COLO829 (cell line): Measurements from ENCODE around the gene ALOXE3.

ENCODE experiments used
- DNase-seq: peaks from one replicate; pipeline ENCODE4 v3.0.0; 2012; ENCODE audit warnings: low spot score

ALOXE3 gene

DNA sequence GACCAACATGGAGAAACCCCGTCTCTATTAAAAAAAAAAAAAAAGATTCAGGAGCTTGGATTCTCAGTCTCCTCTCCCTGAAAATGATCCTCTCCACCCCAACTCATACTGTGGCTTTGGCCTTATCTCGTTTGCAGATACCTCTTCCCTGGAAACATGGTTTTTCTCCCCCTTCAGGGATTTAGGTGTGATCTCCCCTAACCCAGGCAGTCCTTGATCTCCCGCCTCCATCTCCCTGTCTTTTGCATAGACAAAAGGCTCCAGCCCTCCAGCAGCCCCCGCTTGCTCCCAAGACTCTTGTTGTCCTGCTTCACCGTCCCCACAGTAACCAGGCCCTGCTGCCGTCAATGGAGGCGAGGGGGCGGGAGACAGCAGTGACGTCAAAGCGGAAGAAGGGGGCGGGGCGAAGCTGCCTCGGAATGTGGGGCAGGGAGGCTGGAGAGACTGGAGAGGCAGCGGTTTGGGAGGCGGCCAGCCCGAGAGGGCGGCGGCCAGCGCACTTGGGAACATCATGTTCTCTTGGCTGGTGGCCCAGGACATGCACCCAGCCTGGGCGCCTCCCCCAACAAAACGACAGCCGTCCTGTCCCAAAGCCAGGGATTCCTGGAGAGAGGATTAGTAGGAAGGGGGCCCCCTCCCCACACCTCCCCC lies 35.8 kb upstream of the ALOXE3 start:
- DNase-seq: peak; percentile 92

DNA sequence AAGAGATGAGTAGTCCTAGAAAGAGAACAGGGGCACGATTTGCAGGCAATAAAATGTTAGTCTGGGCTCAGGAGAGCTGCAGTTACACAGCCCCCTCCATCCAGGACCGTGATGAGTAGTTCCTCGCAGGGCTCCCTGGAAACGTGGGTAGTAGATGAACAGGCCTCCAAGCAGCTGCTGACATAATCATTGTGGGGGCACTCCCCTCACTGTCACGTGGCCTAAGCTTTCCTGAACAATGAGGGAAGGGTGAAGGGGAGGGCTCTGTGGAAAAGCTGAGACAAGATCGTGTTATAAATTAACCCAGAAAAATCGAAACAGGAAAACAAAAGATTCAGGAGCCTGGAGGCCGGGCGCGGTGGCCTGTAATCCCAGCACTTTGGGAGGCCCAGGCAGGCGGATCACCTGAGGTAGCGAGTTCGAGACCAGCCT lies 35.2 kb upstream of the ALOXE3 start:
- no peak for DNase-seq

DNA sequence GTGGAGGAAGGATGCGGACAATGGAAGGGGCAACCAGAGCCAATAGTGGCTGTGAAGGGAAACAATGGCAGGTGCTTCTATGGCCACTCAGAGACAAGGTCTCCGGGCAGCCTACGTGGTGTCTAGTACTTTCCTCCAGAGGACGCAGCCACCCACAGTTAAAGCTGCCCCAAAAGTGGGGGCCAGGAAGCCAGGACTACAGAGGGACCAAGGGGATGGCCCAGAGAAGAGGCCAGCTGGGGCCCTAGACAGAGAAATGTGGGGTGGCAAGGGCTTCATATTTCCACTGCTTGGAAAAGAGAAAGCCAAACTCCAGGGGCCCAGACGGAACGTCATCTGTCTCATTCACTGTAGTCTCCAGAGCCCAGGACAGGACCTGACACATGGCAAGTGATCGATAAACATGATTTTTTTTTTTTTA lies 34.7 kb upstream of the ALOXE3 start:
- DNase-seq: no peak

DNA sequence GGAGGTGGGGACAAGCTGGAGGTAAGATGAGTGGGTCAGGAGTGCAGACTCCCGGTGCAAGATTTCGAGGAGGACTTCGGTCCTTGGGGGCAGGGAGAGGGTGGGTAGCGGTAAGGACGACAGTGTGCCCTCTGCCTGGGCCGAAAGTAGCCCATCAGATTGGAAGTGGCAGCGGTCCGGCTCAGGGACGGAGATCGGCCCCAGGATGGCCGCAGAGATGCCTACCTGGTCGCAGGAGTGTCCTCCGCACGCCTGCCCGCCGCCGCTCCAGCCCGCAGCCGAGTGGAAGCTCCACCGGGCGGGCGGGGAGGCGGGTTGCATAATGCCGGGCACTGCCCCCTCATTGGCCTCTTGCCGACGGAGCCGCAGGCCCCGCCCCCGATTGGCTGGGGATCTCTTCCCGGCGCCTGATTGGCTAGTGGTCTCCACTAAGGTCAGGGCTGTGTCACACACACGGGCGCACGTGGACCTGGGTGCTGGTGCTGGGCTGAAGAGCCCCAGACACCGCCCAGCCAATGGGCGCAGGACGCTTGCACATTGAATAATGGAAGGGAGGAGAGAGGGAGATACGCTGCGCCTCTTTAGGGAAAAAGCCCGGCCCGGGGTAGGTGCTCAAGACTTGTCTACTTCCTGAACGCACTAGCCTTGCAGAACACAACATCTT lies 33.9 kb upstream of the ALOXE3 start, which contains the start of gene PER1:
Gene PER1, minus strand, starts transcription at position 293 of the 664 bp plus-strand sequence. CDS start 1,698 bp downstream, outside the sequence.
- peak; percentile 89 for DNase-seq

DNA sequence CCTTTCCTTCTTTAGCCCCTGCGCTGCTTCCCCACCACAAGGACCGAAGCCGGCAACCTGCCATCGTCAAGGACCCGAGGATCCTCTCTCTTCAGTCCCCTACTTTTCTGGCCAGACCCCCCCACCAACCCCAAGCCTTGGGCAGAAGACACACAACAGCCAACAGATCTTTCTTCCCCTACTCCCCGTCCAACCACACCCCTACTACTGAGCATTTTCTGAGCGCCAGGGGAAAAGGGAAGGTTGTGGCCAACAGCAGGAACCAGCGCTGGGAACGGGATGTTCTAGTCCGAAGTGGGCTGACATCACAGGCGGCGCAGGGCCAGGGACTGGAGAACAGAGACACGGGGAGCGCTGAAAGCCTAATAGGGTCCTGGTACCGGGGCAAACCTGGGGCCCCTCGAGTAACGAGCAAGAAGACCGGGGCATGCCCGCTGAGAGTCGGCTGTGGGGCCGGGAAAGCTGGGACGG lies 33.4 kb upstream of the ALOXE3 start:
- DNase-seq: no peak

DNA sequence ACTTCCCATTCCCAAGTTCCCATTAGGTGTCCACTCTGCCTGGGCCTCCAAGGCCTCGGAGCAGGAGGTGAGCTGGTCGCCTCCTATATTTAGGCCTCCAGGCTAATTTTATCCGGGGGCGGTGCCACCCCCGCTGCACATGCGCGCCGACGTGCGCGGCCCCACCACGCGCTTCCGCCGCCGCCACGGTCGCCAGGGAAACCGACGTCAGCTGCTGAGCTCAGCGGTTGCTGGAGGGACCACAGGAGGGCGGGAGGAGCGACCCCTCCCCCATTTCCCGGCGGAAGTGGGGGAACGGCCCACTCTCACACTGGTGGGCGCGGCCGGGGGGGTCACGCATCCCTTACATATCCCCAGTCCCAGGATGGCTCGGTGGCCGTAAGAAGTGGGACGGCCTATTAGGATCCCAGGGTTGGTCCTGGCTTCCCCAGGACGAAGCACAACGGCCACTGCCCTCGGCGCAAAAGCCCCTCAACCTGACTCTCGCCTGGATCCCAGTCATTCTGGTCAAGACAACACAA lies 32.9 kb upstream of the ALOXE3 start:
- peak; percentile 52 for DNase-seq

DNA sequence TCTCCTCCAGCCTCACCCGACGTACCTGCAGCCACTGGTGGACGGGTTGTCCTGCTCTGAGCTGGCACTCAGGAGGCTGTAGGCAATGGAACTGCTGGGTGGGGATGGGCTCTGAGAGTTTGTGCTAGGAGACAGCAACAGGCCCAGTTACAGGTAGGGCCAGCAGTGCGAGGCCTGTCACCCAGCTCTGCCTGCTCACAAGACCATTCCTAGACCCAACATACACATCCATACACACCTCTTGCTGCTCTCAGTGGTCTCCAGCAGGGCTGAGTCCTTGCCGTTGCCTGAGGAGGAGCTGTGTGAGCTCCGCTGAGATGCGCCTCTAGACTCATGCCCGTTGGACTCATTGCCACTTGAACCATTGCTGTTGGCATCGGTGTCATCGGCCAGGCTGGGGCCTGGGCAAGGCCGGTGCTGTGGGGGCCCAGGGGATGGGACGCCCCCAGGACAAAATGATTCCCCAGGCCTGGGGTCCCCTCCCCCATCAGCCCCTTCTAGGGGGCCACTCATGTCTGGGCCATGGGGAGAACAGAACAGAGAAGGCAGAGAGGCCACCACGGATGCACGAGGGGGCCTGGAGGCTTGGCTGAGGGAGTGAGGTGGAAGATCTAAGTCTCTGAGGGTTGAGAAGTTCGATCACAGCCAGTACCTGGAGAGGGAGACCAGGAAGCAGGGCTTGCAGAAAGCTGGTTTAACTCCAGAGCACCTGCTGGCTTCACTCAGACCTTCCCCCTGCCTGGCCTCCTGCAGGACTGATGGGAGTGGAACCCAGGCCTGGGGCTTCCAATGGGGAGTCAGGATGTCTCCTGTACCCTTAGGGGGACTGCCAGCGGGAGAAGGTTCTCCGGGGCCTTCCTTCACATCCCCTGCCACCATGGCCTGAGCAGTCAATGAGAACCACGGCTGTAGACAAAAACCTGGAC lies 32.1 kb upstream of the ALOXE3 start:
- no peak for DNase-seq

DNA sequence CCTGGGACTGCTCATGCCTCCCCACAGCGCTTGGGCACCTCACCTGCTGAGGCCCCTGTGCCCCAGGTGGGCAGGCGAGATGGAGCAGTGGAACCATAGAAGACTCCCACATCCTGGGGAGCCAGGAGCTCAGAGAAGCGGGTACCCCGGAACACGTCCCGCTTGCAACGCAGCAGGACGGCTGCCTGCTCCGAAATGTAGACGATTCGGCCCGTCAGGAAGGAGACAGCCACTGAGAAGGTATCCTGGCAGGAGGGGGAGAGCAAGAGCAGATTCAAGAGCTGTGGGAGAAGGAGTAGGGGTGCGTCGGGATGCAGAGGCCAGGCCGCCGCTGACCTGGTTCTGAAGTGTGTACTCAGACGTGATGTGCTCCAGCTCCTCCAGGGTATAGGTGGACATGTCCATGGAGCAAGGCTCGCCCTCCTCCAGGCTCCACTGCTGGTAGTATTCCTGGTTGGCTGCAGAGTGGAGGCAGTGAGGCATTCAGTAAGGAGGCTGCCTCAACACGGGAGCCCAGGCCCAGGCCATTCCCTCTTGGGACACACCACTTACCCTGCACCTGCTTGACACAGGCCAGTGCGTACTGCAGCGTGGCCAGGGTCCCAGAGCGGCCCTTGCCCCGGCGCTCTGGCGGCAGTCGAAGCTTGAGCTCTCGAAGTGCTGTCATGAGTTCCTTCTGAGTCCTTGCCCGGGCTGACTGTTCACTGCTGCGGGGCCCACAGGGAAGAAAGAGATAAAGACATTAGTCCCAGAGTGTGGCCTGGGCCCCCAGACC lies 31.3 kb upstream of the ALOXE3 start:
- DNase-seq: no peak

DNA sequence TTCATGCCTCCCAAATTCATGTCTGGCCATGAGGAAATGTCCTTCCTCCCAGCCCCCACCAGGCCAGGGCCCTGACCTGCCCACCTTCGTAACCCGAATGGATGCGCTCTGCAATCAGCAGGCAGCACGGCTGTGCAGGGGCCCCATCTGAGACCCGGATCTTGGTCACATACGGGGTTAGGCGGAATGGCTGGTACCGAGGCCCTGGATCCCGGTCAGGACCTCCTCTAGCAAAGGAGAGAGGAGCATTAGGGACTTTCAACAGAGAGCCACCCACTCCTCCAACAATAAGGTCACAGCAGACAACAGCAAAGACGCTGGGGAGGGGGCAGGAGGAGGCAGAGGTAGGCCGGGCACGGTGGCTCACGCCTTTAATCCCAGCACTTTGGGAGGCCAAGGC lies 30.2 kb upstream of the ALOXE3 start:
- DNase-seq: no peak

DNA sequence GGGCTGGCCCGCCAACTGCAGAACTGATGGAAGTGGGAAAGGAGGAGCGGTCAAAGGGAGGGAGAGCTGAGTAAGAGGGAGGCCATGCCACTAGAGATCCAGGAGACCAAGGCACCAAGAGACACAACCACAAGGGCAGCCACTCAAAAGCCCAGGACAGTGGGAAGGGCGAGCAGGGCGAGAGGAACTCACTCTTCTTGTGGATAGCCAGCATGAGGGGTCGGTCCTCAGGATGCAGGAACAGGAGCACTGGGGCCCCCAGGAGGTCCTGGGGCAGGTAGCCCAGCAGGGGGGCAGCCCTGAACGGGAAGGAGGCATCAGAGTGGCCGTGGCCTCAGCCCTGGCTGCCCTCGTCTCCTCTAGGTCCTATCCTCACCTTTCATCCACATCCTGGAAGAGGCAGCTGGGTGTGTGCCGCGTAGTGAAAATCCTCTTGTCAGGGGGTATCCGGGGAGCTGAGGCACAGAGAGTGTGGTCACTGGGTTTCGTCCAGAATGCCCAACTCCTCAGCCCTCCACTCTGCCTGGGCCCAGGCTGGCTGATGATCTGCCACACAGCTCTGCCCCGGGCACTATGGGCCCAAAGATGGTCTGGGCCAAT lies 29.6 kb upstream of the ALOXE3 start:
- DNase-seq: no peak

DNA sequence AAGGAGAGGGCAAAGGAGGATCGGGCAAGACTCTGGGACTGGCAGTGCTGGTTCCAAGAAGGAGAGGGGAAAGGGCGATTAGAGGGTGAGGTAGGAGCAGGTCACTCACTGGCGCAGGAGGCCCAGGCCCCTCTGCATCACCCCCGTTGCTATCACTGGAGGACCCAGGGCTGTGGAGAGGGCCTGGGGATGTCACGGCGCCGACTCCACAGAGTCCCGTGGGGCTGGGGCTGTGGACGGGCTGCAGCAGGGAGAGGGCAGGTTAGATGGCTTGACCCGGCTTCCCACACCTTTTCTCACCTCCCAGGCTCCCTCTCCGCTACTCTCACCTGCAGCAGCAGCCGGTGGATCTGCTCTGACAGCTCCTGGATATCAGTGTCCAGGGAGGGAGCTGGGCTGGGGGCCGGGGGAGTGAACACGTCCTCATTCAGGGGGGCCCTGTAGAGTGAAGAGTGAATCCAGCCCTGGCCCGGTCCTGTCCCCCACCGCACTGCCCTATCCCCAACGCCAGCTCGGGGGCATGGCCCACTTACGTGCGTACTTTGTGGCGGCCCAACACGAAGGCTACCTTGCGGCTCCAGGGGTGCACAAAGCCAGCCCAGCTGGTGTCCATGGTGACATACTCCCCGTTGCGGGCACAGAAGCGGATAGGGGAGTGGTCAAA lies 29.0 kb upstream of the ALOXE3 start:
- DNase-seq: no peak

DNA sequence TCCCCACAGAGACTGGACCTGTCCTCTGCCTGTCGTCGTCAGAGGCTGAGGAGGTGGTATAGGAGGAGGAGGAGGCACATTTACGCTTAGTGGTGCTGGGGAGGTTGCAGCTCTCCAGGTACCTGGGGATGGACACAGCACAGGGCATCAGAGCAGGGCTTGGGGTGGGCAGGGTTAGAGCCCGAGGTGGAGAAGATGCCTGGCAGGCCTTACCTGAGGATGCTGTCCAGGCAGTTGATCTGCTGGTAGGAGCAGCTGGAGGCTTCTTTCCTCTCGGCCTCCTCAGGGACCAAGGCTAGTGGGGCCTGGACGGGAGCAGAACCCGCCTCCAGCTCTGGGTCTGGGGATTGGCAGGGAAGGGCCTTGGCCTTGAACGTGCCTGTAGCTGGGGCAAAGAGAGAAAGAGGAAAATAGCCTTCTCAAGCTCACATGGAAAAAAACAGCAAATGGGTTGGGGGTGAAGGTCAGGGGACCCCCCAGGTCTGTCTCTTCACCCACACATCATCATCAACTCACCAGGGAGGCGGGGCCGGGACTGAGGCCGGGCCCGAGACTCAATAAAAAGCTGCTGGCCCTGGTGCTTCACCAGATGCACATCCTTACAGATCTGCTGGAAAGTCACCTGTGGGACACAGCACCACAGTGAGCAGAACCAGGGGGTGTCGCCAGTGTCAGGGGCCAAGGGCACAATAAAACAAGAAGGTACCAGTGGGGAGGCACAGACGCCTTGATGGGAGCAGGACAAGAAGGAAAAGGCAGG lies 28.2 kb upstream of the ALOXE3 start:
- no peak for DNase-seq

DNA sequence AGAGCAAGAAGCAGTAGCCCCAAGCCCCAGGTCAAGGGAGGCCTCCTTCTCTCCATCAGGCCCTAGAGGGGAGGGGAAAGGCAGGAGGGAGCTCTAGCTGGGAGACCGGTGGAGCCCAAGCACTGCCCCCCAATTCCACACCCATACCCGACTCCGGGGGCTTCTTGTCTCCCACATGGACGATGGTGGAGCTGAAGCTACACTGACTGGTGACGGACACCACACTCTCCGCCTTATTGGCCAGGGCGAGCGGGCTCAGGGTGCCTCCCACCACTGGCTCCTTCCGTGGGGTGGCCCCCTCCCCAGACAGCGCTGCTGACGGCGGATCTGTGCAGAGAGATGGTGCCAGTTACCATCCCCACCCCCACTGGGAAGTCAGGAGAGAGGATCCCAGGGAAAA lies 27.5 kb upstream of the ALOXE3 start:
- no peak for DNase-seq

DNA sequence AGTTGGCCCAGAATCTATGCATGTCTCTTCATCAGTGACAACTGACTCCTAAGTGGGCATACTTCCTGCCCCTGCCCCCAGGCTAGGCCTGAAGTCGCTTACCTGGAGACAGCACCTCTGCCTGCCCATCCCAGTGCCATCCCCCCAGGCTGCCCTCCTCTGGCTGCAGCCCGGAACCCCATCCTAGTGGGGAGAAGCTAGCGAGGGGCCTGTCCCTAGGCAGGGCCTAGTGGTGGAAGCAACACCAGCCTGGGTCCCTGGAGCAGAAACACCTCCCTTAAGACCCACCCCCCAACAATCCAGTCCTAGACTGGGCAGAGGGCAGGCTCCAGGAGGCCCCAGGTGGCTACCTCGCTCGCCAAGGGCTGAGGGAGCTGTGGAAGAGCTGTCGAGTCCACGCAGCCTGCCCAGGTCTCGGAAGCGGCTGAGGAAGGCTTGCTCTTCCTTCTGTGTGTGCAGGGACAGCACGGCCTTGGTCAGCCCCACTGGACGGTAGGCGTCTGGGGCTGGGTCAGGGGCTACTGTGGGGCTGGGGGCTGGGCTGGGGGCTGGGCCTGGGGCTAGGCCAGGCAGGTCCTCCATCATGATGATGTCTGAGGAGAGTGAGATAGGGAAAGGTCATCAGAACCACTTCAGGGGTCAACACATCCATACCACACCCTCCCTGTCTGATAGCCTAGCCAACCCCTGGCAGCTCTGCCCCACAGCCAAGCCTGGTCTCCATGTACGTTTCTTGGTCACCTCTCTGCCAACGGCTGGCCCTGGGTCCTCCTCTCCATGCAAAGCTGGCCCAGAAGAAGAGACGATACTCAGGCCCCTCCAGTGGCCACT lies 26.3 kb upstream of the ALOXE3 start:
- DNase-seq: no peak

DNA sequence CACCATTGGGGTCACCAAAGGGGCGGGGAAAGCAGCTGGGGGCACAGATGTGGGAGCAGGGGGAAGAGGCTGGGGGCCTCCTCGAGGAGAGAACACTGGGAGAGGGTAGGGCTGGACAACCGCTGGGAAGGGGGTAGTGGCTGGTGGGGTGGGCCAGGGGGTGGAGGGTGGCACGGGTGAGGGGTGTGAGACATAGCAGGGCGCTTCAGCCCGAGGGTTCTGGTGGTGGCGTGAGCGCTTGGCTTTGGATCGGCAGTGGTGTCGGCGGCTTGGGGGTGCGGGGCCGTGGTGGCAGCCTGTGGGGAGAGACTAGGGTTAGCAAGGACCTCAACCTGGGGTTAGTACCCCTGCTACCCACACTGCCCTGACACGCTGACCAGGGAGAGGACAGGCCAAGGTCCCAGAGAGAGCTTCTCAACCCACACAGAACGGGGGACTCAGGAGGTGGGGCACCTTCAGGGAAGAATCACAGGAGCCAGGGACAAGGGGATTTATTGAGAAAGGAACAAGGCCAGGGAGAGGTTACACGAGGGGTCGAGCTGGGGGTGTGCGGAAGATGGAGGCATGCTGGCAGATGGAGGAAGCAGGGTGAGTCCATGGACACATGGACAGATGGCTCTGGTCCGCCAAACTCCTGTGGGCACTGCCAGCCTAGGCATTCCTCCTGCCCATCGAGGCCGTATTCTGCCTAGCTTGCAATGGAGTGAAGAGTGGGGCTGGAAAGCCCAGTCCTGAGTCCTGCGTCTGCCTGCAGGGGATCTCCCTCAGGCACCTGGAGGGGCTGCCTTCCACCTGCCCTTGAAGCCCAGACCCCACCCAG lies 25.5 kb upstream of the ALOXE3 start:
- no peak for DNase-seq

DNA sequence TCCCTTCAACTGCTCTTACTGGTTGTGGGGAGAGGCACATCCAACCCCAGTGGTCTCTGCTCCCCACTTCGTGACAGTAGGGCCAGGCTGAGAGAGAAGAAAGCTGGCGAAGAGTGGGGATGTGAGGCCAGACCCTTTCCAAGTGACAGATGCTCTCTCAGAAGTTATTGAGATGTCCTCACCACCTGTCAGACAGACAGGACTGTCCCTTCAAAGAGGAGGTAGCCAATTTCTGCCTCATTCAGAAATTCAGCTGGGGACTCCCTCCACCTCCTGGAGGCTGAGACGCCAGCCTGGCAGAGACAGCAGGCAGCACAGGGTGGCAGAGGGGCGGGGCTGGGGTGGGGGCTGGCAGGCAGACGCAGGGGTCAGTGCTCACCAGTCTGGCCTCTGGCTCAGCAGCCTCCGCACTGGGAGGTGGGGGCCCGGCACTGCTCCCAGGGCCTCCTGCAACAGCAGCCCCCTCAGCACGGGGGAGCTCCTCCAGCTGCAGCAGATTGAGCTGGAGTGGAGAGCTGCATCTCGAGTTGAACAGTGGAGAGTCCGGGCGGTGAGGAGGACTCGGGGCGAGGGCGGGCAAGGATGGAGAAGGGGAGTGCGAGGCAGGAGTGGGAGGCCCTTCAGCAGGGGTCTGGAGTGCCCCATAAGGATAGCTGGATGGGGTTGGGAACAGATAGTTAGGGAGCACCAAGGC lies 24.7 kb upstream of the ALOXE3 start:
- DNase-seq: no peak

DNA sequence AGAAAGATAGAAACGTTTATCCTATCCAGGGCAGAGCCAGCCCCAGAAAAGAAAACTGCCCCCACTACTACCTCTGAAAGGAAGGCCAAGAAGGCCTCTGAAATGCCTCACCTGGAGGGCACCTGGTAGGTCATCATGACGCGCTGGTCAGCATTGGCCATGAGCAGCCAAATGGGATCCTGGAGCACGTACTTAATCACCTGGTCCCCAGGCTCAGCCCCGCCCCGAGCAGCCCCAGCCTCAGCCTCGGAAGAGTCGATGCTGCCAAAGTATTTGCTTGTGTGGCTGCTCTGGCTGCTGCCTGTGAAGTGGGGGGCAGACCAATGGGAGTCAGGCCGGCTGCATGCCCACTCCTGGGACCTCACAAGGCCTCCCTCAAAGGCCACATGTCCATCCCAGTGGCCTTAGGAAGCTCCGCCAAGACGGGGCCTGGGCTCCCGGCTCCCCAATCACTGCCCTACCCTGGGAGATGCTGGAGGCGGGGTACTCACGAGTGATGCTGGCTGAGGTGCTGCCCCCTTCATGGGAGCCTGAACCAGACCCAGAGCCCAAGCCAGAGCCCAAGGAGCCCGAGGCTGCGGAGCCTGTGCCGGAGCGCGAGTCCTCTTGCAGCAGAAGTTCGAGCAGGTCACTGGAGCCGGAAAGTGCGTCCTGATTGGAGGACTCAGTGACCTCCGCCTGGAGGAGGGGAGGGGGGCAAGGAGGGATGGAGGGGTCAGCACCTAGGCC lies 24.0 kb upstream of the ALOXE3 start:
- no peak for DNase-seq
